NAMALWA (cell line): ENCODE measurements around the gene NKAP.
"Not testable (repeated sequence)": the region's sequence is repeated elsewhere in the genome, so short reads cannot be mapped to it uniquely, and the experiment has no call there.

Experiments
- DNase-seq: peaks from one replicate; pipeline ENCODE4 v3.0.0-alpha.2; 2015; ENCODE audit warnings: low spot score

NKAP gene

DNA sequence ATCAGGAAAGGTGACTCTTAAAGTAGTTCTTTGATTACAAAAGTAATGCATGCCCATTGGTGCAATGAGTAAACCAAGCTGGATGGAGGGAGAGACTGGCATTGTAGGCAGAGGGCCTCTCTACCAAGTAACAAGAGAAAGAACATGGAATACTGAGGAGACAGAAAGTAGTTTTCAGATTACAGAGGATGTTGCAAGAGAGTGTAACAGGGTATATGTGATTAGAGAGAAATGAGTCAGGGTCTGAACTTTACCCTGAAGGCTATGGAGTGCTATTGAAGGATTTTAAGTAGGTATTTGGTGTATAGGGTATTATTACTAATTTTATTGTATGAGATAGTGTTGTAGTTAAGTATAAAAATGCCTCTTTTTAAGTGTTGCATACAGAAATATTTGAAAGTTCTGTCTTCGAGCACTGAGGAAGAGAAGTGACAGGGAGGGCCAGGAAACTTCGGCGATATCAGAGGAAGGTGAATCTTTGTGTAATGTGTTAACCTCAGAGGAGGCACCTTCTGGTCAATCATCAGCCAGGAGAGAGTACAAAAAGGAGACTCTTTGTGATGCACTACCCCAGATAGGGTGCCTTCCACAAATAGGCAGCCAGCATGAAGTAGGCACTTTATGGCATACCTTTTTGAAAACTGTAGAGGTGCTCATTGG, 8.2 kb downstream of the NKAP start:
- DNase-seq, result no peak

DNA sequence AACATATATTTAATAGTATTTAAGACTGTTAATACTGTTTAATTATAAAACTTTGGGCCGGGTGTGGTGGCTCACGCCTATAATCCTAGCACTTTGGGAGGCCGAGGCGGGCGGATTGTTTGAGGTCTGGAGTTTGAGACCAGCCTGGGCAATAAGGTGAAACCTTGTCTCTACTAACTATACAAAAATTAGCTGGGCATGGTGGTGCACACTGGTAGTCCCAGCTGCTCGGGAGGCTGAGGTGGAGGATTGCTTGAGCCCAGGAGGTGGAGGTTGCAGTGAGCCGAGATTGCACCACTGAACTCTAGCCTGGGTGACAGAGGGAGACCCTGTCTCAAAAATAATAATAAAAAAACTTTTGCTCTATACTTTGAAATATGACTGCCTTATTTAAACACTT, 21.2 kb downstream of the NKAP start:
- DNase-seq, result not testable (repeated sequence)

DNA sequence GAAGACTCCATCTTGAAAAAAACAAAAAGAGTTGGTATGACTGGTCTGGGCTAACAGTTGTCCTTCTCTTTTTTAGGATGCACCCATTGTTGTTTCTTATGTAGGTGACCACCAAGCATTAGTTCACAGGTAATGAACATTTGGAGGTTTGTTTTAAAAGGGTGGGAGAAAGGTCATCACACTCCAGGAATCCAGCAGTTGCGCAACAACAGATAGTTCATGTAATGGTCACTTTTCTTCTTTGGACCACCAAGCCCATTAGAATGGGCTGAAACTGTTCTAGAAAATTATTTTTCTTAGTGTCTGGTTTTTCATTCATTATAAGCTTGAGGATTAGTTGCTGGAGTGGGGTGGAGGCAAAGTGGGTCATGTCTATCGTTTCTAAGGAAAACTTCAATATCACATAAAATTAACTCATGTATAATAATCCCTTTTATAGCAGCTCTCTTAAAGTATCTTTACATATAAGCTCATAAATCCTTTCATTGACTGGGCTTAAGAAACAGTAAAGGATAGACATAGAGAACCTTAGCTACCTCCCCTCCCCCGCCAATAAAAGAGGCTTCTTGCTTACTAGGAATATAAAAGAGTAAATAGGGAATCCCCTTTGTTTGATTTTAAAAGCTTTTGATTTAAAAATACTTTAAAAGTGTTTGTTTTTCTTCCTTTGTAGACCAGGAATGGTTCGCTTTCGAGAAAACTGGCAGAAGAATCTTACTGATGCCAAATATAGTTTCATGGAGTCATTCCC, 23.5 kb downstream of the NKAP start:
- no peak for DNase-seq

DNA sequence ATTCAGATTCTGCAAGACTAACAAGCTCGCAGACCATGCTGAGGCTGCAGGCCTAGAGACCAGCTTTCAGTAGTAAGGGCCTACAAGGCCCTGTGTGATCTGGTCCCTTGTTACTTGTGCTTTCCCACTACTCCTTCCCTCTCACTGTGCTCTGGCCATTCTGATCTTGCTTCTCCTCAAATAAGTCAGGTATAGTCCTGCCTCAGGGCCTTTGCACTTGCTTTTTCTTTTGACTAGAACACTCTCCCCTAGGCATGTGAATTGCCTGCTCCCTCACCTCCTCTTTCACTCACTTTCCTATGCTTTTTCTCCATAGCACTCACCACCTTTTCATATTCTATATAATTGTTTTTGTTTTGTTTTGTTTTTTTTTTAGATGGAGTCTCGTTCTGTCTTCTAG, 25.7 kb downstream of the NKAP start:
- DNase-seq, result no peak

DNA sequence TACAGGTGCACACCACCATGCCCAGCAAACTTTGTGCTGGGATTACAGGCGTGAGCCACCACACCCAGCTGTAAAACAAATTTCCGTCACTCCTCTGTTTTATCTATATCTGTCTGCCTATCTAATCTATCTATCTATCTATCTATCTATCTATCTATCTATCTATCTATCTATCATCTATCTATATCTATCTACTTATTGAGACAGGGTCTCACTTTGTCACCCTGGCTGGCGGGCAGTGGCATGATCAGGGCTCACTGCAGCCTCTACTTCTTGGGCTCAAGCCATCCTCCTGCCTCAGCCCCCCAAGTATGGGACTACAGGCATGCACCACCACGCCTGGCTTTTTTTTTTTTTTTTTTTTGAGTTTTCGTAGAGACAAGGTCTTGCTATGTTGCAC, 27.2 kb downstream of the NKAP start:
- no peak for DNase-seq

DNA sequence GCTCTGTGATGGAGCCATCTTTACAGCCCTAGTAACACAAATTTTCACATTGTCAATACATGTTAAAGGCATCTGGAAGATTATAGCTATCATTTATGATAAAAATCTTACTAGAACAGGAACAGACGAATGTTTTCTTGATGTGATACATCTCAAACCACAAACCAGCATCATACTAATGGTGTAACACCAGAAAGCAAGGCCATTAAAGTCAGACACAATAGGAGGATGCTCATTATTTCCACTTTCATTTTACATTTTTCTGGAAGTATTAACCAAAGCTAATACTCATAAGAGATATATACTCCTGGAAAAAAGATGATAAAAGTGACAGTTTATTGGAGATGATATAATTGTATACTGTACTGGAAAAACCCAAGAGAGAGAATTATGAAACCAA, 42.6 kb downstream of the NKAP start:
- DNase-seq, result no peak

DNA sequence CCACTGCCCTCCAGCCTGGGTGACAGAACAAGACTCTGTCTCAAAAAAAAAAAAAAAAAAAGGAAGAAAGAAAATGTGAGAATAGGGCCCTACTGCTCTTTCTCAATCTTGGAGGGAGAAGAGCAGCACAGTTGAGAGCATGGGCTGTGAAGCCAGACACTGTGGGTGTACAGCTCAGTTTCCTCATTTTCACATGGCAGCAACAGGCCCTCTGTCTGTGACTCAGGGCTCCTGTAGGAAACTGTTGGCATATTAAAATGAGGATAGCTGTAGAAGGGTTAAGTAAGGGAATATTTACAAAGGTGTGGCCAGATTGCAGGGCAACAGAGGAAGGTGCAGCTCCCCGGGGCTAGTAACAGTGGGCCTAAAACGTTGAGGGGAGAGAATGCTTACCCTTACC, 44.4 kb downstream of the NKAP start:
- DNase-seq, result no peak

DNA sequence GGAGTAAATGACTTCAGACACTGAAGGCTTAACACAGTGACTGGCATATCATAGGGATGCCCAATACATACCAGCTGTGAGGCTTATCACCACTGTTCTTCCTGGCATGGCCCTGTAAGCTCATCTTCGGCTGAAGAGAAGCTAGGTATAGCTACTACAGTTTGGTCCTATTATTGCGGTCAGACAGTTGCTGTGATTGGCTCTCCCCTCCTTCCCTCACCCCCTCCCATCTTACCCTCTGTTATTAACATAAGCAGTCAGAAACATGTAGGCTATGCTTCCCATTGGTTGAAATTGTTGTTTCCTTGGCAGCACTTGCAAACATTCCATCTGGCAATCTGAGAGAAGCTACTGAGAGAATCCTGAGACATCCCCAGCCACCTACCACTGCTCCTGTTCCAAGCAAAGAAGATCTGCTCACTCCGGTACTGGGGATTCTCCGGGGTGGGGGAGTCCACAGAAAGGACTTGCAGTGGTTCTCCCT, 47.7 kb downstream of the NKAP start, which contains the start of gene AKAP14:
Gene AKAP14, plus strand, starts transcription at position 51 of the 484 bp plus-strand sequence. CDS start 7,331 bp downstream, outside the sequence.
- no peak for DNase-seq

DNA sequence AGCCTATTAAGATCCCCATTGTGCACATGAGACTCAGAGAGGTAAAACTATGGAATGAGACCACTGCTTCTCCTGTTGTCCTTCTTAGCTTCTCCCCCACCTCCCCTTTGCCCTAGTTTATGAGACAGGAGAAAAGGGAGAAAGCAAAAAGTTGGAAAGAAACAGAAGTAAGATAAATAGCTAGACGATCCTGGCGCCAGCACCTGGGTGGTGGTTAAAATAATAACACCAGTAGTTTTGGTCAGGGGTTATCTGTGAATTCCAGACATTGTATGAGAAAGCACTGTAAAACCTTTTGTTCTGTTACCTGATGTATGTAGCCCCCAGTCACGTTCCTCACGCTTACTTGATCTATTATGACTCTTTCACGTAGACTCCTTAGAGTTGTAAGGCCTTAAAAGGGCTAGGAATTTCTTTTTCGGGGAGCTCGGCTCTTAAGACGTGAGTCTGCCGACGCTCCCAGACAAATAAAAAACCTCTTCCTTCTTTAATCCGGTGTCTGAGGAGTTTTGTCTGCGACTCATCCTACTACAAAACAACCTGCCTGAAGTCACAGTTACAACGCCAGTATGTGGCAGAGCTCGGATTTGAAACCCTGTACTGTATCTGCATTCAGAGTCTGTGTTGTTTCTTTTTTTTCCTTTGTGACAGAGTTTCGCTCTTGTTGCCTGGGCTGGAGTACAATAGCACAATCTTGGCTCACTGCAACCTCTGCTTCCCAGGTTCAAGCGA, 51.4 kb downstream of the NKAP start:
- not testable (repeated sequence) for DNase-seq

DNA sequence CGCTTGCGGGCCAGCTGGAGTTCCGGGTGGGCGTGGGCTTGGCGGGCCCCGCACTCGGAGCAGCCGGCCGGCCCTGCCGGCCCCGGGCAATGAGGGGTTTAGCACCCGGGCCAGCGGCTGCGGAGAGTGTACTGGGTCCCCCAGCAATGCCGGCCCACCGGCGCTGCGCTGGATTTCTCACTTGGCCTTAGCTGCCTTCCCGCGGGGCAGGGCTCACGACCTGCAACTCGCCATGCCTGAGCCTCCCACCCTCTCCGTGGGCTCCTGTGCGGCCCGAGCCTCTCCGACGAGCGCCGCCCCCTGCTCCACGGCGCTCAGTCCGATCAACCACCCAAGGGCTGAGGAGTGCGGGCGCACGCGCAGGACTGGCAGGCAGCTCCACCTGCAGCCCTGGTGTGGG, 52.9 kb downstream of the NKAP start:
- not testable (repeated sequence) for DNase-seq

DNA sequence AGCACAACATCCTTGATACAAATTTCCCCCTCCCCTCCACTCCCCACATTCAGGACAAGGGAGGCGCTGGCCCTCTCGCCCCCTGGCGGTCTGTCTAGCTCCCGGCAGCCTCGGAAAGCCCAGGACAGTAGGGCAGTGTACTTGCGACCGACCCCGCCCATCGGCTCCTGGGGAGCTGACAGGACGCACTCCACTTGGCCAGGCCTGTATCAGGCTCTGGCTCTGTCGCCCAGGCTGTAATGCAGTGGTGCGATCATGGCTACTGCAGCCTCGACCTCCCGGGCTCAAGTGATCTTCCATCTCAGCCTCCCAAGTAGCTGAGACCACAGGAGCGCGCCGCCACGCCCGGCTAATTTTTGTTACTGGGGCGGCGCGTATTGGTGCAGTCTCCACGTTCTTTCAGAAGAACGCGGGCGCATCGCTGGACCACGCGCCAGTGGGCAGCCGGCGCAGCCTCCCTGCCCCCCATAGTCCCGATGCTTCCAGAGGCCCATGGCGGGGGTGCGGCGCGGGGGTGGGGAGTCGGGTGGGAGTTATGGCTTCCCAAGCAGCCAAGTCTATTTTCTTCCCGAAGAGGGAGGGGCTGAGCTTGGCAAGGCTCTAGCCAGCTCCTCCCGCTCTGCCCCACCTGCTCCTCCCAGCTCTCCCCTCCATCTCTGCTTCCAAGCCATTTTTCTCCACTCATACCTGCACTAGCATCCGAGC, 55.7 kb downstream of the NKAP start:
- DNase-seq, result peak; percentile 68

DNA sequence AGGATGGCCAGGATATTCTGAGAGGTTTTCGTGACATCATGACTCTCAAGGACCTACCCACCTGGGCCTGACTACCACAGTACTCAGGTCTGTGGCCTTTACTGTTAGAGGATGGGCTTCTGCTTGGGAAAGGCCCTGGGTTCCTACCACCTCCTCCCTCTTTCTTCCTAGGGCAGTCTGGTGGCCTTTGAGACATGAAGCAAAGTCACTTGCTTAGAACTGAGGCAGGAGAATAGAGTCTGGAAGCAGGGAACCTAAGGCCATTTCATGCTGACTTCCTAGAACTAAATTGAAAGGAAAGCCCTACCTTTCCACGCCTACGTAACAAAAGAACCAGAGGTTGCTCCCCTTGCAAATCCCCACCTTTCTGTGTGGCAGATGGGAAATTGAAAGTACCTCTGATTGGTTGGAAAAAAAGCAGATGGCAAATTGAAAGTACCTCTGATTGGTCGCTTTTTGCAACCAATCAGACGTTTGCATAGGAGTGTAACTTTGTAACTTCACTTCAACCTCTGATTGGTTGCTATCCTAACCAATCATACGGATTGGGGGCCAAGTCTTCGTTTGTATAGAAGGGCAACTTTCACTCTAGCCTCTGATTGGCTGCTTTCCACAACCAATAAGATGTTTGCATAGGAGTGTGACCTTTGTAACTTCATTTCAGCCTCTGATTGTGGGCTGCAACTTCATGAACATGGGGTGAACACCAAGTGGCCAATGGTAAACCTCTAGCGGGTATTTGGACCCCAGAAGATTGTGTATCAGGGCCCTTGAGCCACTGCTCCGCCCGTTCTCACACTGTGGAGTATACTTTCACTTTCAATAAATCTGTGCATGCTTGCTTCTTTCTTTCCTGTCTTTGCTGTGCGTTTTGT, 57.8 kb downstream of the NKAP start:
- peak; percentile 76 for DNase-seq

DNA sequence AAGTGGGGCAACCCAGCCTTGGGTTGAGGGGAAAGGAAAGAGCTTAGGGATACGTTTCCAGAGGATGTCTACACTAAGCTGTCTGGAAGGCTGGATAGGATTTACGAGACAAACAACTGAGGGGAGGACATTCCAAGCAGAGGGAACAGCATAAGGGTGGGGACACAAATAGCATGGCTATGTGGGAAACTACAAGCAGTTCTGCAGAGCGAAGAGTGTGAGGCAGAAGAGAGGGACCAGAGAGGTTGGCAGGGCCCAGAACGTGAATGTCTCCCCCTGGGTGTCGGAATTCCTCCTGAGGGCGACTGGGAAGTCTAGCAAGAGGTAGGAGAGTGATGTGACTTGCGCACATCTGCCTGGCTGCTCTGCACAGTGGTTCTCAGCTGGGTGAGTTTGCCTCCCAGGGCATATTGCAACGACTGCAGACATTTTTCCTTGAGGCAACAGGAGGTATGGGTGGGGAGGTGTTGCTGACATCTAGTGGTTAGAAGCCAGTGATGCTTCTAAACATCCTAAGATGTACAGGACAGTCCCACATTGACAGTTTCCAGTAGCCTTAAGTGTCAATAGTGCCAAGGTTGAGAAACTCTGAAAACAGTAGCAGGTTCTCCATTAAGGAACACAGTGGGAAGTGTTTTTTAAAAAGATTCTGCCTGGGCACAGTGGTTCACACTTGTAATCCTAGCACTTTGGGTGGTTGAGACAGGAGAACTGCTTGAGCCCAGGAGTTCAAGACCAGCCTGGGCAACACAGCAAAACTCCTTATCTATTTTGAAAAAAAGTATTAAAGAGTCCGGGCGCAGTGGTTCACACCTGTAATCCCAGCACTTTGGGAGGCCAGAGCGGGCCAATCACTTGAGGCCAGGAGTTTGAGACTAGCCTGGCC, 62.8 kb downstream of the NKAP start:
- DNase-seq, result peak; percentile 74

DNA sequence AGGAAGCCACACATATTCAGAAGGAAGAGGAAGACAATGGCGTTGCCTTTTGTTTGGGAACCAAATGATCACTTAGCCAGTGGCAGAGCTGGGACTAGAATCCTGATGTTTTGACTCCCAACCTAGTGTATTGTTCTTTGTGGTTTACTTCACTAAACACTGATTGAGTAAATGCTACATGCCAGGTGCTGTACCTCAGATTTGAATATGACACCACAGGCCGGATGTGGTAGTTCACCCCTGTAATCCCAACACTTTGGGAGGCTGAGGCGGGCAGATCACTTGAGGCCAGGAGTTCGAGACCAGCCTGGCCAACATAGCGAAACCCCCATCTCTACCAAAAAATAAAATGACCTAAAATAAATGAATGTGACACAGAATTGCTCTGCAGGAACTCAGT, 63.5 kb downstream of the NKAP start:
- peak; percentile 40 for DNase-seq

DNA sequence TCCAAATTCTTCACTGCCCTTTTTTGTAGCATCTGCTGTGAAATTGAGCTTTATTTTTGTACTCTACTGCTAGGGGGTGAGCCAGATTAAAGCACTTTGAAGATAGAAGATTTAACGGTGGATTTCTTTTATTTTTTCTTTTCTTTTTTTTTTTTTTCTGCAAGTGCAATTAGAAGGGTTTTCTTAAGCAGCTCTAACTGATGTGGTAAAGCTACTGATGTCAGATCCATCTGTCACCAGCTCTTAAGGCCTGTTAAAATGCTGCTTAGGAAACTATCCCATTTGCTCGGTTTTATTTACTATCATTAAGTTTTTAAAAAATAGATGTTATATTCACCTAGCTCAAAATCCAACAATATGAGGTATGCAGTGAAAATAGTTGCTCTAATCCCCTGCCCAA, 64.8 kb downstream of the NKAP start:
- DNase-seq, result no peak

DNA sequence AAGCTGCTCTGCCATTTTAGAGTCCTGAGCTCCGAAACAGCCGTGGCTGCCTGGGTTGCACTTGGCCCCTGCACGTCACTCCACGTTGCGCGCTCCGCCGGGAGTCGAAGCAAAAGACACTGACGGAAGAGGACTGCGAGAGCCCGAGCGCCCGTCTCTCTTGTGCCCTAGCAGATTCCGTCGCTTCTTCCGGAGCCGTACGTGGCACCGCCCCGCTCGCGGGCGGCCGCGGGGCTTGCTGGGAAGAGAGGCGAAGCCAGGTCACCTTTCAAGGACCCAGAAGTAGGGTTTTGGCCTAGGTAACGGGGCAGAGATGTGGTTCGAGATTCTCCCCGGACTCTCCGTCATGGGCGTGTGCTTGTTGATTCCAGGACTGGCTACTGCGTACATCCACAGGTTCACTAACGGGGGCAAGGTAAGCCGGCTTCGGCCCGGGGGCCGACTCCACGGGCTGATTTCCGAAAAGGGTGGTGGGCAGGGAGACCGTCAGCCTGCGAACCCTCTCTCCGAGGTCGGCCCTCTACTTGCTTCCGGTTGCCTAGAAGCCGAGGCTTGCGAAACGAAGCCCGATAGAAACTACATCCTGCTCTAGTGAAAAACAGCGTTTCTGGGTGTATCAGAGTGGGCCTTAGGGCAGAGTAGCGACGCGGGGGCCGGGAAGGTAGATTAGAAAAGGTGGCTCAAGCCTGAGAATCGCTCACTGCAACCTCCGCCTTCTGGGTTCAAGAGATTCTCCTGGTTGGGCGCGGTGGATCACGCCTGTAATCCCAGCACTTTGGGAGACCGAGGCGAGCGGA, 71.8 kb downstream of the NKAP start, which contains the start of the genes NDUFA1 and RNF113A:
Gene NDUFA1, plus strand, starts transcription at position 234 of the 797 bp plus-strand sequence. Its CDS starts 80 bp downstream, at position 314.
Gene RNF113A, minus strand, starts transcription at position 135 of the 797 bp plus-strand sequence. Its CDS starts 120 bp downstream, at position 15.
- DNase-seq, result peak; percentile 91

DNA sequence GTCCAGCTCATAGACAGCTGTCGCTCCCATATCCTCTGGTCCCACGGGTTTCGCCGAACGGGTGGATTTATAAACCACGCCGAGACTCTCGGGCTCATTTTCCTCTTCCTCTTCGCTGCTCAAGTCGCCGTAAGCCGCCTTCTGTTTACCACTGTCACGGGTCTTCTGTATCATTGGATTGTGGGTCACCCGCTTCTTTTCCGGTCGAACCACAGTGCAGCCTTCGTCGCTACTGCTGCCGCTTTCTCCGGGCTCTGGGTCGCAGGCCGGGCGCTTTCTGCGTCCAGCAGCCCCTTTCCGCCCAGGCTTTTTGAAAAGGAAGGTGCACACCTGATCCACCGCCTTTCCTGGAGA, 72.3 kb downstream of the NKAP start:
- no peak for DNase-seq
